Ovary (tissue), 3 donors: ENCODE results near the gene NR2F6.

Experiments used
- CTCF ChIP-seq, 3 donors: fragments of 450-650 bp in 2 of 3; fragments of 200-600 bp in 1 of 3; IDR thresholded peaks; one replicate each; pipeline versions ENCODE4 v1.5.1 to v1.8.0; 2016 to 2022; ENCODE audit warnings: antibody characterized with exemption in 3 of 3, mild to moderate bottlenecking in 1 of 3
- POLR2A ChIP-seq: fragments of 450-650 bp; IDR thresholded peaks from one replicate; pipeline ENCODE4 v1.6.1; 2017; ENCODE audit warnings: antibody characterized with exemption, mild to moderate bottlenecking, moderate library complexity
- donor health status: DM: no; HTN: no; CAD: no.

DNA sequence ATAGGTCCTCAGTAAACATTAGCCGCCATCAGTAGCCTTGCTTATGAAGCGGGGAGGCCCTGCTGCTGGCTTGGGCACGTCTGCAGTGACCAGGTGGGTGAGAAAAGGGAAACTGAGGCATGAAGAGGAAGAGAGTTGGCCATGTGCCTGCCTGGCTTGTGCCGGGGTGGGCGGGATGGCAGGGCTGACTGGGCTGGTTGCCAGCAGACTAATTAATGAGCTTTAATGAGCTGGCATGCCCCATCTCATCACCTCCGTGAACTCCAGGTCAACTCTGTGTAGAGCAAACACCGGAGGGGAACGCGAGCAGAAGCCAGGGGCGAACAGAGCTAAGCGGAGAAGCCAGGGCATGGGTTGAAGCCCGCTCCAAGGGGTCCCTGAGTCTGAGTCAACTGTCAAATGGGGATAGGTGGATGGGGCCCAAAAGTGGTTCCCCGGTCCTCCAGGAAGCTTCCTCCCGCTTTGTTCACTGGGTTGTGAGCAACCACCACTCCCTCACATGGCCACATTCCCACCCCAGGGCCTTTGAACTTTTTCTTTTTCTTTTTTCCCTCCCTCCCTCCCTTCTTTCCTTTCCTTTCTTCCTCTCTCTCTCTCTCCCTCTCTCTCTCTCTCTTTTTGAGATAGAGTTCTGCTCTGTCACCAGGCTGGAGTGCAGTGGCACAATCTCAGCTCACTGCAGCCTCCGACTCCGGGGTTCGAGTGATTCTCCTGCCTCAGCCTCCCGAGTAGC is 8.7 kb downstream of the NR2F6 start:
- no peak for TF ChIP-seq CTCF (IDR thresholded peaks at IDR 0.05)
- no peak for TF ChIP-seq POLR2A
